Muscle layer of duodenum (tissue), 2 donors: ENCODE data around the gene CD300LG.

Experiments used
- H3K27ac ChIP-seq: one replicate; pipeline ENCODE4 v1.7.0; 2013; ENCODE audit warnings: mild to moderate bottlenecking, low read length
- H3K27me3 ChIP-seq: one replicate; pipeline ENCODE4 v1.7.0; 2013; ENCODE audit warnings: low read depth, mild to moderate bottlenecking, control low read depth, low read length
- H3K36me3 ChIP-seq, 2 donors: one replicate each; pipeline ENCODE4 v1.7.0; 2013; ENCODE audit warnings: low read length in 2 of 2, control low read depth in 1 of 2, mild to moderate bottlenecking in 1 of 2; ENCODE audit not compliant: insufficient read depth in 2 of 2, control insufficient read depth in 1 of 2
- H3K4me1 ChIP-seq, 2 donors: one replicate each; pipeline ENCODE4 v1.7.0; 2013; ENCODE audit warnings: low read length in 2 of 2, mild to moderate bottlenecking in 2 of 2, control low read depth in 1 of 2, moderate library complexity in 1 of 2; ENCODE audit not compliant: insufficient read depth in 2 of 2, control insufficient read depth in 1 of 2
- H3K4me3 ChIP-seq, 2 donors: one replicate each; pipeline ENCODE4 v1.7.0; 2013; ENCODE audit warnings: low read length in 2 of 2, low read depth in 1 of 2, mild to moderate bottlenecking in 1 of 2
- H3K9me3 ChIP-seq, 2 donors: one replicate each; pipeline ENCODE4 v1.7.0; 2013; ENCODE audit warnings: low read length in 2 of 2, control low read depth in 1 of 2, mild to moderate bottlenecking in 1 of 2; ENCODE audit not compliant: control insufficient read depth in 1 of 2
- donor health status: healthy.

CD300LG gene

GRCh38 chr17:43900858-43901754 is 54.1 kb downstream of the CD300LG start:
- Histone ChIP-seq H3K4me1 (peaks cover 0 to 25% of the 10 kb centered on the region in 2 donors), H3K9me3 (no peaks in the 10 kb centered on the region), H3K4me3 (peak overlapping the region; percentile 56 to 68), H3K36me3 (peaks cover 0 to 7% of the 10 kb centered on the region in 2 donors), H3K27me3 (peaks cover 7% of the 10 kb centered on the region), H3K27ac (no peak overlapping the region)

DNA sequence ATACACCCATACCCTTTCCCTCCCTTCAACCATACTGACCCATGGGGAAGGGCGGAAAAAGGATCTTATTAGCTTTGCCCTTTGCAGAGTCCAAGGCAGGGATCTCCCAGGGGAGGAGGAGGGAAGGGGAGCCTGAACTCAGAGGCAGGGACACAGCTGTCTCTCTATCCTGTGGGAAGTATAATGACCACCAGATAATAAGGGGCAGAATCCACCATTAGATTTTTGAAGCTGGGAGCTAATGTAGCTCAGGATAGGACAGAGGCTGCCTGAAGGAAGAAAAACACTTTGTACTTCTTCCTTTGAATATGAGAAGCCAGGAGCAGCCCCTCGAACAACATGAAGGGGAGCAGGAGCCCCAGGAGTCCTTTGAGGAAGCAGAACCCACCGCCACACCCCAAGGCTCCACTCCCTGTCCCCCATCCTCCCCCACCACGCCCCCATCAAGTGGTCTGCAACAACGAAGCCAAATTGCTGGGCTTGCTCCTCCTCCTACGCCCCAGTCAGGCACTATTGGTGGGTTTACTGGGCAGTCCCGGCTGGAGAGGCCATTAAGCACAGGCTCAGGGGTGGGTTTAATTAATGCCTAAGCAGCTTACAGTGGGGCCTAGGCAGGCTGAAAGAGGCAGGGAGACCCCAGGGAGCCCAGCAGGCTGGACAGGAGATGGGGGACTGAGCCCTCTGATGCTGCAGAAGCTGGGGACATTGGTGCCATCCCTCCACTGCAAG is 55.0 kb downstream of the CD300LG start:
- Histone ChIP-seq H3K27ac (no peak overlapping the region), H3K4me1 (peaks cover 0 to 30% of the 10 kb centered on the region in 2 donors)

DNA sequence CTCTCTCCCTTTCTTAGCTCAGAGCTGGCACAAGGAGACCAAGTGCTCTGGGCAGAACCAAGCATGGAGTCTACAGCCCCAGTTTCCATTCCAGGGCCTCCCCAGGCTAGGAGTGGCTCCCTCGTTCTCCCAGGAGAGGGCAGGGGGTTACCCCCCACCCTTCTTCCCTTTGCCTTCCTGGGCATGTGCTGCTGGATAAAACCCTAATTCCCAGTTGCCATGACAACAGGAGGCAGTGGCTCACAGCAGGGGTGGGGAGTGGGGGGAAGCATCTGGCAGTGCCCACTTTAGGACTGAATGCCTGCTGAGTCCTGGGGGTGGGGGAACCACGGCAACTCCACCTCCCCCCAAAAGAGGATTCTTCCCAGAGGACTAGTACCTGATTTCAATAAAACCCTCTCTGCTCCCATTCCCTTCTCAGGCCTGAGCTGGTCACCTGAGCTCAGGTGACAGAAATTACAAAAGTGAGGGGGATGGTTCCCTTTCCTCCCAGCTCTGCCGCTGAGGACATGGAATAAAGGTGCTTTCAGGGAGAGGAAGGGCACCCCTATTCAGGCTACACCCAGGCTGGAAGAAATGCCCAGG is 58.5 kb downstream of the CD300LG start:
- no peak overlapping the region for H3K27ac ChIP-seq
- no peaks in the 10 kb centered on the region for H3K36me3 ChIP-seq
- peak overlapping the region; percentile 68 to 84 for H3K4me3 ChIP-seq
- peaks cover 22% of the 10 kb centered on the region for H3K27me3 ChIP-seq
- H3K9me3 ChIP-seq: no peaks in the 10 kb centered on the region
- H3K4me1 ChIP-seq: peaks cover 0 to 29% of the 10 kb centered on the region in 2 donors

More for the DNA sequence above, 55.0 kb downstream of the CD300LG start:
- H3K4me3 ChIP-seq: no peak overlapping the region
- peaks cover 0 to 7% of the 10 kb centered on the region in 2 donors for H3K36me3 ChIP-seq
- no peaks in the 10 kb centered on the region for H3K9me3 ChIP-seq
- H3K27me3 ChIP-seq: peaks cover 16% of the 10 kb centered on the region

DNA sequence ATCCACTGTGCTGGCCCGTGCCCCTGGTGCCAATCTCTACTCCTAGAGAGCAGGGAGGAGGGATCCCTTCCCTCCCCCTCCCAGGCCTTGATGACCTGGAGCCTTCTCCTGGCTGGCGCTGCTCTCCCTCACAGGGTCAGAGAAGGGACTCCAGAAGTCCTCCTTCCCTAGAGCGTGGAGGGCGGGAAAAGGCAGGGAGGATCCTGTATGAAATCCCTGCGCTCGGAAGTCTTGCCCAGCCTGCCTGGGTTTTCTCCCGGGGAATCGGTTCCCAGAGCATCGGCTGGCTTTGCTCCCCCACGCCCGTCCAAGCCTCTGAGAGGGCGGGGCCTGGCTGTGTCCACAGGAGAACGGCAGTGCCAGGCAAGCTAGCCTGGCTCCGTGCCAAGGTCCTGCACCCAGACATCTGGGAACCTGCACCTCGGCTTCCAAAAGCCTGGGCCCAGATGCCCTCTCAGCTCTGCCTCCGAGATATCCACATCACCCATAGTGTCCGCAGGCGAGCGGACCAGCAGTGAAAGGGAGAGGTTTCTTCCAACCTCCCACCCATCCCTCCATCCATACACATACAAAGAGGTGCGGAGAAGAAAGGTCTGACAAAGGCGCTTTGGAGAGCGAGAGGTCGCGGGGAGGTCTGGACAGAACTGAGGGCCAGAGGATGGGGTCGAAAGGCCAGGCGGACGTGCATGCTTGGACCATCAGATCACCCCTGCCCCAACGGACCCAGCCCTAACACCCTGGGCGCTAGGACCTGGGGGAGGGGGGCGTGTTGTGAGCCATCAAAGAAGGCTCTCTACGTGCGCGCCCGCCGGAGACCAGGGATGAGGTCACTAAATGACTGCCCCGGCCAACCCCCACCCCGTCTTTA is 59.2 kb downstream of the CD300LG start:
- Histone ChIP-seq H3K4me3 (peak overlapping the region; percentile 68 to 84), H3K27me3 (peaks cover 22% of the 10 kb centered on the region), H3K9me3 (no peaks in the 10 kb centered on the region), H3K4me1 (peaks cover 0 to 22% of the 10 kb centered on the region in 2 donors), H3K27ac (no peak overlapping the region), H3K36me3 (no peaks in the 10 kb centered on the region)

DNA sequence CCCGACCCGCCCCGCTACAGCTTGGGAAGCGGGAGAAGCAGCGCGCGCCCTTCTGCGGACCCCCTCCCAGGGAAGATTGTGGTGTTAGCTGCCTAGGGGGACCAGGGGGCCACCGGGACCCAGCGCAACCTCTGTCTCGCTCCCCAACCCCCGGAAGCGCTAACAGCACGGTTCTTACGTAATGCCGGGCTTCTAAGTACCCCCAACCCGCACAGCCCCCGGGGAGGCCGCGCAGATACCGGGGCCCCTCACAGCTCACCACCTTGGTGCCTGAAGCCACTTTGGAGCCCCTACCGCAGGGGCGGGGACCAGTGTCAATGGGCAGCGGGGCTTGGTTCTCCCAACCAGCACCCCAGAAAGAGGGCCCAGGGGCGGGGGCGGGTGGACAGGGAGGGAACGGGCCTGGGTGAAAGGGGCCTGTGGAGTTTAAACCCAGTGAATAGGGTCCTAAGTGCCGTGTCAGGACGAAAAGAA is 60.0 kb downstream of the CD300LG start:
- H3K4me1 ChIP-seq: peaks cover 0 to 21% of the 10 kb centered on the region in 2 donors
- no peaks in the 10 kb centered on the region for H3K9me3 ChIP-seq
- H3K27me3 ChIP-seq: peaks cover 22% of the 10 kb centered on the region
- peak overlapping the region; percentile 65 to 84 for H3K4me3 ChIP-seq
- H3K36me3 ChIP-seq: no peaks in the 10 kb centered on the region
- H3K27ac ChIP-seq: peak overlapping the region; percentile 46

DNA sequence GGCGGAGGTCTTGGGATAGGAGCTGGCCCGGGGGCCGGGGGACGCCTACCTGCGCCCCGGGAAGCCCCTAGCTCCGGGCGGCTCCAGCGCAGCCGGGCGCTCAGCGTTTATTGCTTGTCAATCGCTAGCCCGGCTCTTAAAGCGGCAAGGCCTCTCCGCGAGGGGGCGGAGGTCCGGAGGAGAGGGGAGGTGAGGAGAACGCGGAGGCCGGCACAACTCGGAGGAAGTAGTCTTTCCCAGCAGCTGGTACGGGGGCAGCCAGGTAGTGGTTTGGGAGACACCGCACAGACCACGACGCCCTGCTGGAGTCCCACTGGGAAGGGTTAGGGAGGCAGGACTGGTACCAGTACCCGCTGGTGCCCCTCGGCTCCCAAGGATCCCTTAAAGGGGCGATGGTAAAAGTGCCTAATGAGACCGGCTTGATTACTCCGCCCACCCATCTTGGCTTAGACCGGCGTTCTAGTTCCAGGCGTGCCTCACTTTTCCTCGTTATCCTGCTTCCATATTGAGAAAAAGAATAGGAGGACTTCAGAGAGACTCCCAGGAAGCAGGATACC is 60.5 kb downstream of the CD300LG start, which contains the start of gene MPP2:
MPP2 (minus strand) TSS at position 112 of the 557 bp plus-strand sequence. CDS start 3,076 bp downstream, outside the sequence.
- Histone ChIP-seq H3K27ac (peak within 1 kb of the TSS; percentile 46), H3K36me3 (no peaks in the 10 kb centered on the region), H3K27me3 (peaks cover 22% of the 10 kb centered on the region), H3K4me3 (peak within 1 kb of the TSS; percentile 68 to 84), H3K9me3 (no peaks in the 10 kb centered on the region), H3K4me1 (peaks cover 0 to 21% of the 10 kb centered on the region in 2 donors)

GRCh38 chr17:43907998-43908721 is 61.2 kb downstream of the CD300LG start:
- peak overlapping the region; percentile 46 for H3K27ac ChIP-seq

GRCh38 chr17:43909537-43910231 is 62.7 kb downstream of the CD300LG start:
- no peak overlapping the region for H3K27ac ChIP-seq

More at GRCh38 chr17:43907998-43908721, 61.2 kb downstream of the CD300LG start:
- H3K27me3 ChIP-seq: peaks cover 22% of the 10 kb centered on the region
- H3K4me1 ChIP-seq: peaks cover 0 to 21% of the 10 kb centered on the region in 2 donors
- peak overlapping the region; percentile 65 to 84 for H3K4me3 ChIP-seq
- H3K9me3 ChIP-seq: no peaks in the 10 kb centered on the region
- no peaks in the 10 kb centered on the region for H3K36me3 ChIP-seq

GRCh38 chr17:43911904-43912303 is 64.9 kb downstream of the CD300LG start:
- no peaks in the 10 kb centered on the region for H3K36me3 ChIP-seq
- H3K4me1 ChIP-seq: peaks cover 0 to 6% of the 10 kb centered on the region in 2 donors
- H3K27me3 ChIP-seq: peaks cover 6% of the 10 kb centered on the region
- H3K27ac ChIP-seq: no peak overlapping the region
- H3K9me3 ChIP-seq: no peaks in the 10 kb centered on the region
- no peak overlapping the region for H3K4me3 ChIP-seq

More at GRCh38 chr17:43909537-43910231, 62.7 kb downstream of the CD300LG start:
- no peak overlapping the region for H3K4me3 ChIP-seq
- no peaks in the 10 kb centered on the region for H3K36me3 ChIP-seq
- H3K9me3 ChIP-seq: no peaks in the 10 kb centered on the region
- peaks cover 0 to 21% of the 10 kb centered on the region in 2 donors for H3K4me1 ChIP-seq
- H3K27me3 ChIP-seq: peaks cover 22% of the 10 kb centered on the region
